ENCODE results near the gene NR1I3.
"Not testable (repeated sequence)": the region's sequence is repeated elsewhere in the genome, so short reads cannot be mapped to it uniquely, and the experiment has no call there.

The NR1I3 gene, protein sequence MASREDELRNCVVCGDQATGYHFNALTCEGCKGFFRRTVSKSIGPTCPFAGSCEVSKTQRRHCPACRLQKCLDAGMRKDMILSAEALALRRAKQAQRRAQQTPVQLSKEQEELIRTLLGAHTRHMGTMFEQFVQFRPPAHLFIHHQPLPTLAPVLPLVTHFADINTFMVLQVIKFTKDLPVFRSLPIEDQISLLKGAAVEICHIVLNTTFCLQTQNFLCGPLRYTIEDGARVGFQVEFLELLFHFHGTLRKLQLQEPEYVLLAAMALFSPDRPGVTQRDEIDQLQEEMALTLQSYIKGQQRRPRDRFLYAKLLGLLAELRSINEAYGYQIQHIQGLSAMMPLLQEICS

GRCh38 chr1:161238039-161238473, at the start of gene NR1I3:
NR1I3 (minus strand) TSS chr1:161238203; CDS start chr1:161236565, 1,638 bp downstream.
- no peak for DNase-seq

DNA sequence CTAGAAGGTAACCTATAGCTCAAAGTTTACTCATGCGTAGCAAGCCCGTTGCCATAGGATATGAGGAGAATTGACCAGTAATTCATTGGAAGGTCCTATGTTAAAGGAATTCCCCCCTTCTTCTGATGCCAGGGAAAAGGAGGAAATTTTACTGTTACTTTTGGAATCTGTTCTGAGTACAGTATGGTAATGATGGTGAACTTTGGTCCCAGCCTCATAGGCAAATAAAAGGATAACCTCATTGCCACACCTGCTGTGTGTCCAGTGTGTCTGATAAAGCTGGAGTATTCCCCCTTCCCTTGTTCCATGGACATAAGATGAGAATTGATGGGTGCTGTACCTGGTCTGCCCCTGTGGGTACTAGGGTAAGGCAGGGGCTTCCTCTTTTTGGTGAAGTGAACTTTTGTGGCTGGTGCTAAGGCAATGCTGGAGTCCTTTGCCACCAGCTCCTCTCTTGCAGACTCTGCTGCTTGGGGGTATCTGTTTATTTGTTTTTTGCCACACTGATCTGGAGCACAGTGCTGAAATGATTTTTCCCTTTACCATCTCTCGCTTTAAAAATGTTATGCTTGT, 49.6 kb upstream of the NR1I3 start:
- no peak for DNase-seq

- DNase-seq: no peak
Observed at GRCh38 chr1:161285521-161285920, 47.5 kb upstream of the NR1I3 start.

GRCh38 chr1:161285113-161285512, 47.1 kb upstream of the NR1I3 start:
- no peak for DNase-seq

DNA sequence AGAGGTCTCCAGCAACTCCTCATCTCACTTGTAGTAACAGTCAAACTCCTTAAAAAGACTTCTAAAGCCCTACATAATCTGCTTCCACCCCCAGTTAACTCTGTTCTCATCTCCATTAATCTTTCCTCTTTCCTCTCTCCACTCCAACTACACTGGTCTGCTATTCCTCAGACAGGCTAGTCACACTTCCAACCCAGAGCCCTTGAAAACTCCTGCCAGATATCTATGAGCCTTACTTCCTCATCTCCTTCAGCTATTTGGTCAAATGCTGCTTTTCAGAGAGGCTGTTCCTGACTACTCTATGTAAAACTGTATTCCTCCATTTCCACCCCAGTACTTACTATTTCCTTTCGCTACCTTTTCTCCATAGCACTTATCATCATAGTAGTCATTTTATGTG, 45.0 kb upstream of the NR1I3 start:
- DNase-seq: no peak

- no peak for DNase-seq
Observed at GRCh38 chr1:161274874-161275273, 36.9 kb upstream of the NR1I3 start.

GRCh38 chr1:161273402-161273801, 35.4 kb upstream of the NR1I3 start:
- DNase-seq: no peak

DNA sequence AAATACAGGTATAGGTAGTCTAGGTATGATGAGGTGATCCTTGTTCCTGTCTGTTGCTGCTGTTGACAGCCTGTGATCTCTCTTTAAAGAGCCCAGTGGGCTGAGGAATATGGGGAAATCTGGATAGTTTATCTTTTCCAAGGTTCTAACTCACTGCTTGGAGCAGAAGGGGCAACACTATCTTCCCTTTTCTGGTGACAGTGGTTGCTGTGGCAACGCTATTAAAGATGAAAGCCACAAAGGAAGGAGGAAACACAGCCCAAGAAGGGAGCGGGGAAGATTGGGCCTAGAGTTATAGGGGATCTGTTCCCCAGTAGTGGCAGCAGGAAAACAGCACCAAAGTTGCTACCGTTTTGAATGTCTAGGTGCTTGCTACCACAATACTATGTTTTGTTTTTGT, 29.3 kb upstream of the NR1I3 start:
- no peak for DNase-seq

GRCh38 chr1:161266836-161267235, 28.8 kb upstream of the NR1I3 start:
- no peak for DNase-seq

DNA sequence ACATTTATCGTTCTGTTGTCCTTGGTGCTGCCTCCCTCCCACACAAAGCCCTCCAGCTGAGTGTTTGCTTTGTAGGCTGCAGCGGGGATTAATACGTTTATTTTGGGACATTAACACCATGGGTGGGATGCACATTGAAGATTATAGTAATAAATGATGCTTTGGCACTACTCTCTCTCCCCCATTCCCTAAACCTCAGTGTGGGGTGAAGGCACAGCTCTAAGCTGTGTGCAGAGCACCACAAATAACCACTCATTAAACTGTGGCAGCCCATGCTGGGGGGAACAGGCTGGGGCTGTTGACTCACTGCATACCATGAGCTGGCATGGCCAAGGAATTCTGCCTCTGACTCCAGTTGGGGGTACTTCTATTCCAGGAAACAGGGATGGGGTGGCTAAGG, 28.2 kb upstream of the NR1I3 start:
- DNase-seq: no peak

DNA sequence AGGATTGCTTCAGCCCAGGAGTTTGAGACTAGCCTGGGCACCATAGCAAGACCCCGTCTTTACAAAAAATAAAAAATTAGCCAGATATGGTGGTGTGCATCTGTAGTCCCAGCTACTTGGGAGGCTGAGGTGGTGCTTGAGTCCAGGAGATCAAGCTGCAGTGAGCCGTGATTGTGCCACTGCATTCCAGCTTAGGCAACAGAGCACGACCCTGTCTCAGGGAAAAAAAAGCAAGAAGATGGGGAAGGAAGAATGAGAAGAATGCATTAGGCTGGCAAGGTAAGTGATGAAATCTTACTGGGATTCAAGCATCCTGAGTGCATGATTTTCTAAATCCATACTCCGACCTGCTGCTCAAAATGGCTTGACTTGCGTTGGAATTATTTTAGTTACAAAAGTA, 27.3 kb upstream of the NR1I3 start:
- no peak for DNase-seq

DNA sequence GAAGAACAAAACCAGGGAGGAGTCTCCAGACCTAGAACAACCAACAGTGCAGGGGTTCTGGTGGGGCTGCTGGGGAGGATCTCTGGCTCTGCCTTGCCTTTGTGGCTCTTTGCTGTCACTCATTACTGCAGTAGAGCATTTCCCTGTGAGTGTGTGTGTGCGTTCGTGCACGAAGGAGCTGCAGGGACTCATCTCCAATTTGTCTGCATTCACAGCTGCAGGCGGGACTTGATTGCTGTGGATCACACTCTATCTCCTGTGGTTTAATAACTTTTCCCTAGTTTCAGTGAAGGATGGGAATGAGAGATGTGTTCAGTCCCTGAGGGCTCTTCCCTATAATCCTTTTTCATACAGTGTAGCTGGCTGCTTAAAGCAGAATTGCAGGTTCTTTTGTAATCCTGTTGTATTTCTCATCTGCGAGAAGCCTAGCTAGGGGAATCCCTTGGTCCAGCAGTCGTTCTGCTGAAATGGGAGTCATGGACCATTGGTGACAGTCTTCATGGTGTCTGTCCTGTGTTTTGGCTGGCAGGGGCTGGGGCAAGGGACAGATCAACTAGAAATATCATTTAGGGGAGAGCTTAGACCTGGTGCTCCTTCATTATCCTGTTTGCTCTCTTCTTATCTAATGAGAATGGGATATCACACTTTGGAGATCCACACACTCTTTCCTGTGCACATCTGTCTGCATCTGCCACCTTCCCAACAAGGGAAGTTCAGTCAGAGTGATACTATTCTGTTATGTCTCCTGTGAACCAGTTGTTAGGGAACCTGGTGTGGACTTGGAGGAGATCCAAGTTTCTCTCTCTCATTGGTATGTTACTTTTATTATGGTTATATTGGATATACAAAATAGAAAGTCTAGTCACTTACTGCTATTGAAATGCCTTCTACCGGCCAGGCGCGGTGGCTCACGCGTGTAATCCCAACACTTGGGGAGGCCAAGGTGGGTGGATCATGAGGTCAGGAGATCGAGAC, 23.5 kb upstream of the NR1I3 start:
- no peak for DNase-seq

- no peak for DNase-seq
Observed at GRCh38 chr1:161260376-161261260, 22.6 kb upstream of the NR1I3 start.

DNA sequence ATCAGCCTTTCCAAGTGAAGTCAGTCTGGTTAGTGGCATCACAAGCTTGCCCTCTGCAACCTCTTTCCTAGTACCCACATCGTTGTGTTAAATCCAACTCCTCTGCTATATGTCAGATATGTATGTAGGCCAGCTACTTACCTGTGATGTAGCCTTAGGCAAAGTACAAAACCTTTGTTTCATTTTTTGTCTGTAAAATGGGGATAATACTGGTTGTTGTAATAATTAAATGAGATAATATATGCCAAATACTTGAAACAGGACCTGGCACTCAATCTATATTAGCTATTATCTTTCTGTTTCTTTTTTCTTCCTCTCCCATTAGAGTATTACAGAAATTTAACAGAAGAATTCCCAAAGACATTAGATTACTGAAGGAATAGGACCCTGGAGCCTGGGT, 21.8 kb upstream of the NR1I3 start:
- DNase-seq: no peak

- DNase-seq: no peak
Observed at GRCh38 chr1:161259345-161259702, 21.3 kb upstream of the NR1I3 start.

DNA sequence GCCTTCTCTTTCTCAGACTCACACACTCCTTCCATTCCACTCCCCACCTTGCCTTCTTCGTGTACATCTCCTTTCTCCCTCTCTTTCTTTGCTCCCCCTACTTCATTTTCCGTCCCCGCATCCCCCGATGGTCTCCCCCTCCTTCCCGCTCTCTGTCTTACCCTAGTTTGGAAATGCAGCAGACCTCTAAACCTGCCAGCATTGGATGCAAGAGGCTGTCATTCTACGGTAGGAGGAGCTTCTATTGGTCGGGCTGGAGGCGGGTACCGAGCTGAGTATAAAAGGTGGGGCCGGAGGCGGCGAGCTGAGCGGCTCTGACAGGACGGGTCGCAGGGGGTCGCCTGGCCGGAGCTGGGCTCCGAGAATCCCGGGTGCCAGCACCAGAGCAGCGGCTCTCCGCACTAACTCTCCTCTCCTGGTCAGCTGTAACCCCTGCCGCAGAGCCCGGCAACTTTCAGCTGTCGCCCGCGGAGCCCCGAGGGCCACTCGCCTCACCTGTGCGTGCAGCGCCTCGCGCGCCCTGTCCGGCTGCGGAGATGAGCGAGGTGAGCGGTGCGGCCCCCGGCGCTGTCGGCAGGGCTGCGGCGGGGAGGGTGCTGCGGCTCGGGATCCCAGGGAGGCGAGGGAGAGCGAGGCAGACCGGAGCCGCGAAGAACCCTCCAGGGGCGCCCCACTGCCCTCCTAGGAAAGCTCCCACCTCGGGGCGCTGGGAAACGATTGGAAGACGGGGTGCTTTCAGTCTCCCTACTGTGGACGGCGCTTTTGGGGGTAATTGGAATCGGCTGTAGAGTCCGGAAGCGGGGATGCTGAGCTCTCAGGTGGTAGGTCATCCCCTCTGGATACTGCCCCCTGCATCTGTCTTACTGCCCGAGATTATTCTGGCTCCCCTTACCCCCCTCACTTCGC, 20.7 kb upstream of the NR1I3 start, which contains the start of gene PCP4L1:
PCP4L1 (plus strand) TSS at position 307 of the 906 bp plus-strand sequence; CDS start at position 537, 230 bp downstream.
- DNase-seq: no peak

DNA sequence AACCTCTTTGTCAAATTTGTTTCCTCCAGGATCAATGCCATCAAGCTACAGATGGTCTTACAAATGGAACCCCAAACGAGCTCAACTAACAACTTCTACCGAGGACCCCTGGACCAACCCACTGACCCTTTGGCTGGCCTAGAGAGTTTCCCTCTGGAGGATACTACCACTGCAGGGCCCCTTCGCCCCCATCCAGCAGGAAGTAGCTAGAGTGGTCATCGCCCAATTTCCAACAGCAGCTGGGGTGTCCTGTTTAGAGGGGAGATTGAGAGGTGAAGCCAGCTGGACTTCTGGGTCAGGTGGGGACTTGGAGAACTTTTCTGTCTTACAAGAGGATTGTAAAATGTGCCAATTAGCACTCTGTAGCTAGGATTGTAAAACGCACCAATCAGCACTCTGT, 19.1 kb upstream of the NR1I3 start:
- DNase-seq: not testable (repeated sequence)

- not testable (repeated sequence) for DNase-seq
Observed at GRCh38 chr1:161255955-161256520, 18.0 kb upstream of the NR1I3 start.

GRCh38 chr1:161255302-161255701, 17.3 kb upstream of the NR1I3 start:
- DNase-seq: not testable (repeated sequence)

- no peak for DNase-seq
Observed at GRCh38 chr1:161251579-161251978, 13.6 kb upstream of the NR1I3 start.

DNA sequence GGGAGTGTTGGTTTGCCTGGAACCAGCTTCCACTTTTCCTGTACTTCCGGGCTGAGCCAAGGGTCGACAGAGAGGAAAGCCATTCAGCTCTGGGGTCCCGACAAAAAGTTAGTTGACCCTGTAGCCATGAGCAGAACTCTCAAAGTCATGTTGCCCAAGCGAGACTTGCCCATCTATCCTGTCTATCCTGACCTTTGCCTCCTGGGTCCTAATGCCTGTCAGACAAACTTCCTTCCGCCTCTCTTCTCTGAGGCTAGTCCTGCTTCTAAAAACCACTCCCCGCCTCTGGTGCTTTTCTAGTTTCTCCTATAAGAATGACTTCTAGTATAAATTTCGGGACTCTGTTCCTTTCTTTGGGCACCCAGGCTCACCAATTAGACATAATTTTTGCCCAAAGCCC, 12.8 kb upstream of the NR1I3 start:
- no peak for DNase-seq

Data from GOT3 (cell line).